Right hindlimb (tissue), 1 donor: ENCODE data around the gene NUP62.
"Not testable (repeated sequence)": the region's sequence is repeated elsewhere in the genome, so short reads cannot be mapped to it uniquely, and the experiment has no call there.

Experiments
- DNase-seq: peaks from one replicate; pipeline ENCODE4 v3.0.0-alpha.2; 2018

Gene NUP62

DNA sequence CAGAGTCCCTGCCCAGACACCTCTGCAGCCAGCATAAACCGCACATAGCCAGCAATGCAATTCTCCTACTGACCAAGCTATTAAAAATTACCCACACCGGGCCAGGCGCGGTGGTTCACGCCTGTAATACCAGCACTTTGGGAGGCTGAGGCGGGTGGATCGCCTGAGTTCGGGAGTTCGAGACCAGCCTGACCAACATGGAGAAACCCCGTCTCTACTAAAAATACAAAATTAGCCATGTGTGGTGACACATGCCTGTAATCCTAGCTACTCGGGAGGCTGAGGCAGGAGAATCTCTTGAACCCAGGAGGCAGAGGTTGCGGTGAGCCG lies 4.5 kb downstream of the NUP62 start:
- DNase-seq = not testable (repeated sequence)

DNA sequence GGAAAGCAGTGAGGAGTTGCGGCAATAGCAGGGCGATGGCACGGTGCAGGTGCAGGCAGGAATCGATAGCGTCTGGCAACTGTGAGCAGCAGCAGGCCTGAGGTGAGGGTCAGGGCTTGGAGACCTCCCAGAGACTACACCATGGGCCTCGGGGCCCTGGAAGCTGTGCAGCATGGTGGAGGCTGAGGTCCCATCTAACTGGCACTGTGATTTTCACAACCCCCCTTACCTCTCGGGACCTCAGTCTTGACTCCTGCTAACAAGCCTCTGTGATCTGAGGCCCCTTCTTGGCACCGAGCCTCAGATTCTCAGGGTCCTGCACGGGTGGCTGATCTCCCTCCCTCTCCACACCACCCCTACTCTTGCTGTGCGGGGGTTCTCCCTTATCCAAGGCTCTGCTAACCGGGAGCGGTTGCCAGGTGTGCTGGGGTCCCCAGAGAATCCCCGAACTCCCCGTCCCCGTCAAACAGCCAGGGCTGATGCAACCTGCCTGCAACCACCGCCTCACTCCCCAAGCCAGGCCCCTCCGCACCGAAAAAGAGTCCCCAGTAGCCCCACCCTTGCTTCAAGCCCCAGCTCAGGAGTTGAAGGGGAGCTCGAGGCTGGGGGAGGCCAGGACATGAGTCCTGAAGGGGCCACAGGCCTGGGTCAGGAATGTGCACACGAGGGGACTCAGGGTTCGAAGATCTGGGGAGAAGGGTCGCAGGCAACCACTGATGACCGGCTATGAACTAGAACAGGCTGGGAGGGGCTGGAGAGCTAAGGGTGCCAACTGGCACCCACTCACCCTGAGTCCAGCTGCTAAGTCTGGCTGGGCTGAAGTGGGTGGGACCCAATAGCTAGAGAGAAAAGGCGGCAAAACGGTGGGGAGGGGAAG lies 5.1 kb downstream of the NUP62 start:
- no peak for DNase-seq

DNA sequence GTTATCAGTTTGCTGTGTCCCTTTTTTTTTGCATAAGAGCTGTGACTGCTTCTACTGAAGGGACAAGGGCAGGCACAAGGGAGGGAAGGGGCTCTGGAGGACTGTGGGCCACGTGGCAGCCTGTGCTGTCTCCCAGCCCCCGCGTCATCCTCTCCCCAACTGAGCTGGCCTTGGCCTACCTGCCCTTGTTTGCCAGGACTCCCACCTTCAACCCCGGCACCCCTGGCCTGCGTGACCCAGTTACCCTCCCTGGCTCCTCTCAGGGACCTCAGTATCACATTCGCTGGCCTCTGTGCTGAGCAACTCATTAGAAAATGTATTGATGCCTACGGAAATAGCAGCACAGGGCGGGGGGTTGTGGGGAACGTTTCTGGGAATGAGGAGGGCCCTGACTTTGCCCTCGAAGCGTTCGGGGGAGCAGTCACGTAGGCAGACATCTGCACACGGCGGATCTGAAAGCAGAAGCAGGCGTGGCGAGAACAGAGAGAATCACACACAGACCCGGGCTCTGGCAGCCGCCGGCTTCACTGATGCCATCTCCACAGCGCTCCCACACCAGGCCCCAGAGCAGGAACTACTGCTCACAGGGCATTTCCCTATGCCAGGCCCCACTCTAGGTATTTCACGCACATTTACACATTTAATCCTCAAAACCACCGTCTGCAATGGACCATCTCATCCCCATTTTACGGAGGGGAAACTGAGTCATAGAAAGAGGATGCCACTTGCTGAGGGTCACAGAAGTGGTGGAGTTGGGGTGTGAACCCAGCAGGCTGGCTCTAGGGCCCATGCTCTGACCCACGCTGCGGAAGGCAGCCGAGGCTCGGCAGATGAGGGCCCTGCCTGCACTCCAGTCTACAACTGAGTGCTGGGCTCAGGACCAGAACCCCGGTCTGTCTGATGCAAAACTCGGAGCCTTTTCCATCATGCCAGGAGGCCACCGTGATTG lies 6.0 kb downstream of the NUP62 start:
- DNase-seq = no peak

DNA sequence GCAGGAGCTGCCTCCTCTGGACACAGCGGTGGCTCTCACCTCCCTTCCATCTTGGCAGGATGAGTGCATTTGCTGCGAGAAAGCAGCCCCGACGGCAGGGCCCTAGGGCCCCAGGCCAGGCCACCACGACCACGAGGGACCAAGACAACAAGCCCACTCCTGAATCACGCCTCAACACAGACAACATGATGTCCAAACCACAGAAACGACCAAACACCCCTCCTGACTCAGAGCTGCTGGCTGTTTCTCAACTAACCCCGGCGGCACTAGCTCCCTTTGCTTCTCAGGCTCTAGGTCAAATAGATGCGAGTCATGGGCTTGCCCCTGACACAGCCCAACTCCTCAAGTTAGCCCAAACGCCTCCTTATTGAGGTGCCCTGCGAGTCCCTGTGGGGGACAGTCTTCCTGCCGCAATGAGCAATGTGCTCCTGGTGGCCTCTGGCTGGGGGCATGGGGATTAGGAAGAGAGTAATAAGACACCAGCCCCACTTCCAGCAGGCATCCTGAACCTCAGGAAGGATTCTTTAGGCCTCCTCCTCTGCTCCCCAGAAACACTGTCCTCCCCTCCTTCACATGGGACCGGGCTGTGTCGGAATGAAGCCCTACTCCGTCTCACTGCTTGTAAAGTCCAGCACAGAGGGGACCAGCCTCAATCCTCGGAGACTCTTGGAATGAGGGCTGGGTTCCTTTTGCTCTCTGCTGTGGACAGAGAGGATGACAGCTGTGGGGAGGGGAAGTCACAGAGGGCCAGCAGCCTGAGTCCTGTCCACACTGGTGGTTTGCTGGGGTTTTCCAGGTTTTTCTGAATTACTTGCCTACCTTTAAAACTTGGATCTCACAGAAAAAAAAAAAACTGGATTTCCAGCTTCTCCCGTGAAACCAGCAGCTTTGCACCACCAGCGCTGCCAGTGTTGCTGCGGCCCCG lies 7.2 kb downstream of the NUP62 start:
- no peak for DNase-seq

DNA sequence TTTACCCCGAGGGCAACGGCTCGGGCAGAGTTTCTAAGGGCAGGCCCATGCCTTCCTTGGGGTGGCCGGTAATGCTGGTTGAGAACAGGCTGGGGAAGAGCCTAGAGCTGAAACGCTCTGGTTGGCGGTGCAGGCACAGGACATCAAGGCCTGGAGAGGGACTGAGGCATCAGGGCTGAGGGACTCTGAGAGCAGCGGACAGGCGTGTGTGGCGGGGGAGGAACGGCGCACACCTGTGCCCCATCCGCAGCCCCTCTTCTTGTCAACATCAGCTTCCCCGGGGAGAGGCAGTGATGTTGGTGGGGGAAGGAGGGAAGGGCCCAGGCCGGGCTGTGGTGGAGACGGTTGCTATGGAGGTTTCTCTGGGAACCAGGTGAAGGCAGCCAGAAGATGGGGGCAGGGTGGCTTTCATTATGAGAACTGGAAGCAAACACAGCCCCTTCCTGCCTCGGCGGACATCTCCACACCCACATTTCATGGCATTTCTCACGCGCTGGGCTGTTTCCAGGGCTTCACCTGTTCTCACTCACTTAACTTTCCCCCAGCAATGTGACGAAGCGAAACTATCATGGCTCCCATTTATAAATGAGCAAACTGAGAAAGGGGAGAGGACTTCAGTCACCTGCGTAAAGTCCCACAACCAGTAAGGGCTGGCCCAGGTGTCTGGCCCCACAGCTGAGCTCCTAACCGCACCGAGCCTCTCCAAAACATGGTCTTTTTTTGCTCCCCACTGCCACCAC lies 8.5 kb downstream of the NUP62 start:
- no peak for DNase-seq

DNA sequence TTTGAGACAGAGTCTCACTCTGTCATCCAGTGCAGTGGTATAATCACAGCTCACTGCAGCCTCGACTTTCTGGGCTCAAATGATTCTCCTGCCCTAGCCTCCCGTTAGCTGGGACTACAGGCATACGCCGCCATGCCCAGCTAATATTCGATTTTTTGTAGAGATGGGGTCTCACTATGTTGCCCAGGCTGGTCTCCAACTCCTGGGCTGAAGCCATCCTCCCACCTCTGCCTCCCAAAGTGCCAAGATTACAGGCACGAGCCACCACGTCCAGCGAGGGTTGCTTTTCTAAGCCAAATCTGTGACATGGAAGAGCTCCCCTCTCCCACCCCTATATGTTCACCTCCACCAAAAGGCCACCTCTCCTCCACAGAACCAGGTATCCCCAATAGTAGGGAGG lies 11.2 kb downstream of the NUP62 start:
- DNase-seq = no peak

DNA sequence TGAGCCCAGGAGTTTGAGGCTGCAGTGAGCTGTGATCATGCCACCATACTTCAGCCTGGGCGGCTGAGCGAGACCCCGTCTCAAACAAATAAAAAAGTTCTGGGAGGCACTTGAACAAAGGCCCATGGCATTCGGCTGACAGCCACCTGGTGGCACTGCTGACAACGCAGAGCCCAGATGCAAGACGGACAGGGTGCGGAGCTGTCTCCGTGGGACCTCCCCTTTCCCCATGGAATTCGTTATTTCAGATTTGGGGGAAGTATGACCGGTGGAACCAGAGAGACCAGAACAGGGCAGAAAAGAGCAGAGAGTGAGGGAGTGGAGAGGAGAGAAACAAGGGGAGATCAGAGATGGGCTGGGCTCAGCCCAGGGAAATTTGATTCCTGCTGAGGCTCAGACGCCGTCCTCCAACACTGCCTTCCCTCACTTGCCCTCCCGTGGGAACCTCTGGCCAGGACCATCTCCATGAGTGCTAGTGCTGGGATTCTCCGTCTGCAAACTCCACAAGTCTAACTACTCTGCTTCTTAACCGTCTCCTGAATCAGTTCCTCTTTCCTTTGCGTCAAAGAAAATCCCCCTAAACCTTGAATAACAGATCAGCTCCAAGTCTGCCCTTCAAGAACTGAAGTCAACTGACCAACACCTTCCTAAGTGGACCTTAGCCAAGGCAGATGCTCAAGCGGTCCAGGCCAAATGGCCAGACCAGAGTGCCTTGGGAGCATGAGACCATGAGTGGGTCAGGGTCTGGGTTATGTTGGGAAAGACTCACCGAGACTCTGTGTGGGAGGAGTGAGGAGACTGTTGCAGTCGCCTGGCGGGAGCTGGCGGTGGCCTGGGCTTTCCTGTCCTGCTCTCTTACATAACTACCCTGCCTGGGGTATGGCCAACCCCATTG lies 12.2 kb downstream of the NUP62 start:
- no peak for DNase-seq

DNA sequence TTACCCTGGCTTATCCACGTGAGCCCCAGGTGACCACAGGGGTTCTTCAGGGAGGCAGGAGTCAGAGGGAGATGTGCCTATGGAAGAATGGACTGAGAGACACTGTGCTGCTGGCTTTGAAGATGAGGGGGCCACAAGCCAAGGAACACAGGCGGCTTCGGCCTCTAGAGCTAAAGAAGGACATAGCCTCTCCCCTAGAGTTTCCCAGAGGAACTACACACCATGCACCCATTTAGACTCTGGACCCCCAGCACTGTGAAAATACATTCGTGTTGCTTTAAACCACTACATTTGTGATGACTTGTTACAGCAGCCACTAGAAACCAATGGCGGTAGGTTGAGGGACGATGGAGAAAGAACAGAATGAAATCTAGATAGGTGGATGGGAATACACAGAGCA lies 14.0 kb downstream of the NUP62 start:
- DNase-seq = no peak

DNA sequence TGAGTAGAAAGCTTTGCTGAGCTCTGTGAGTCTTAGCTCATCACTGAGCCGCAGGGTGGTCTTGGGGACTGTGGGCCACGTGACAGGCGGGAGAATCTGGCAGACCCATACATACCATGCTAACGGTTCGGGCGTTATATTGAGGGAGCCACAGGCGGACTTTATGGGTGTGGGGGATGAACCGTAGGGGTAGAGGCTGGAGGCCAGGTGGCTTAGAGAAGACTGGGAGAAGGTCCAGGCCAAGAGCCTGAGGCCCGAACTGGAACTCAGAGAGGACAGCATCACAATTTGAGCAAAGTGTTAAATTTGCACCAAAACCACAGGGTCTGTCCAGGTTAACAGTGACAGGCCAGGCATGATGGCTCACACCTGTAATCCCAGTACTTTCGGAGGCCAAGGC lies 15.6 kb downstream of the NUP62 start:
- no peak for DNase-seq

DNA sequence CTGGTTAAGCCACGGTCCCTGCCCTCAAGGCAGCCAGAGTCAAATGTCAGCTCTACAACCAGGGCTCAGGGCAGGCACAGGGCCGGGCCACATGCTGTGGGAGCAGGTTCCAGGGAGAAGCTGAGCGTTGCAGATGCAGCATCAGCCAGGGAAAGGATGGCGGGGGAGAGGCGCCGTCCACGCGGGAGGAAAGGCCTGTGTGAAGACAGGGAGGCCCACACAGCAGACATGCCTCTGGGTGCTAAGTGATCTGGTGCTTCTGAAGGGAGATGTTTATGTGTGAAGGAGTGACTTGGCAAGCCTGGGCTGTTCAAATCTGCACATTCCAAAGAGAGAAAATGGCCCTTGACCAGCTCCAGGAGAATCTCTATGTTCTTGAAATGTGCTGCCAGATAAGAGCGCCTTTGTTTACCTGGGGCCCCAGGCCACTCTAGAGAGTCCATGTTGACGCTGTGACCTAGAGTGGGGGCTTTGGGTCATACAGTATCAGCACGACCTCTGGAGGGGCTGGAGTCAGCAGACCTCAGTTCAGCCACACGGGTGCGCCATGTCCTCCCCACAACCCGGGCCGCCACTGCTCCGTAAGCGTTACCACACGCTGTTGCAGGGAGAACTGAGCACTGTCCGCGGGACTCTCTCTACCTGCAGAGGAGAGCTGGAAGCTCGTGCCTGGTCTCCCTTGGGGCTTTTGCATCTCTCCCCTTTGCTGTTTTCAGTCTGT lies 16.2 kb downstream of the NUP62 start:
- DNase-seq = no peak

DNA sequence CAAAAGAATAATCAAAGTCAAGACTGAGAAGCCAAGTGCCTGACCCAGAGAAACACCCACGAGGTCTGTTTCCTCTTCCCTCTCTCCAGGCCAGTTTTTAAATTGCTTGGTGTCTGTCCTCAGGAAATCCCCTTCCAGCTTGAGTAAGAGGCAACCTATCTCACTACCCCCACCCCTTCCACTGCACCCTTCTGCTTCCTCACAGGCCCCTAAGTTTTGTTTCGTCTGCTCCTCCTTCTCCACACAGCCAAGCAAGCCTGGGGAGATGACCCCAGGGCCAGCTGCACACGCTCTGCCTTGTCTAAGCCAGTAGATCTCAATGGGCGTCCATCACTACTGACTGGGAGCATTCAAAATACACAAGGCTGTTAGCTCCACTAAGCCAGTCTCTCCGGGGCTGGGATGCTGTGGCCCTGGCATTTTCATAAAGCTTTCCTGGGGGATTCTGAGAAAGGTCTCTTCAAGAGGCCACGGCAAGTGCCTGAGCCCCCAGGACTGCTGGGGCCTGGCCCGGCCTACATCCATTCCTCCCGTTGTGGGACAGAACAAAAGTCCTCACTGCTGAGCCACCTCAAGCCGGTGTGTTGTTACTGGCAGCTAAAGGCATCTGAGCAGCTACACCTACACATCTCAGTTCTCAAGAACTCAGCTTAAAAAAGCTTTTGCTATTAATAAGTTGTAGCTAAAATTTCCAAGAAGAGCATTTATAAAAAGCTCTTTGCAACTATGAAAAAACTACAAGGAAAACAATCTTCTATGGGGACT lies 17.7 kb downstream of the NUP62 start:
- DNase-seq = no peak

DNA sequence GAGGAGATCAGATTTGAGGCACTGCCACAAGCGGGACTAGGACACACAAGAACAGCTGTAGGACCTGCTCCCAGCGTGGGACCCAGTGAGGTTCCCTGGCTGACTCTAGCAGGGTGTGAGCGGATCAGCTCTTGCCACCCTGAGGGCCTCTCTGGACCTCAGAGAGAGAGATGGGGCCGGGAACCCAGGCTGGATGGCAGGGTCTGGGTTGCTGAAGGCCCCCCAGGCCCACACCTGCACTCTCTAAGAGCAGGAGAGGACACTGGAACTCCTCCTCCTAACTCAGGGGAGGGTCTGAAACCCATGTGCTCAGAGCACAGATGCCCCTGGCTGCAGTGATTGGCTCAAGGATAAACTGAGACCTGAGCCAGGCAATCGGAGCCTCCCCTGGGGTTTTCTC lies 19.1 kb downstream of the NUP62 start:
- DNase-seq = no peak

DNA sequence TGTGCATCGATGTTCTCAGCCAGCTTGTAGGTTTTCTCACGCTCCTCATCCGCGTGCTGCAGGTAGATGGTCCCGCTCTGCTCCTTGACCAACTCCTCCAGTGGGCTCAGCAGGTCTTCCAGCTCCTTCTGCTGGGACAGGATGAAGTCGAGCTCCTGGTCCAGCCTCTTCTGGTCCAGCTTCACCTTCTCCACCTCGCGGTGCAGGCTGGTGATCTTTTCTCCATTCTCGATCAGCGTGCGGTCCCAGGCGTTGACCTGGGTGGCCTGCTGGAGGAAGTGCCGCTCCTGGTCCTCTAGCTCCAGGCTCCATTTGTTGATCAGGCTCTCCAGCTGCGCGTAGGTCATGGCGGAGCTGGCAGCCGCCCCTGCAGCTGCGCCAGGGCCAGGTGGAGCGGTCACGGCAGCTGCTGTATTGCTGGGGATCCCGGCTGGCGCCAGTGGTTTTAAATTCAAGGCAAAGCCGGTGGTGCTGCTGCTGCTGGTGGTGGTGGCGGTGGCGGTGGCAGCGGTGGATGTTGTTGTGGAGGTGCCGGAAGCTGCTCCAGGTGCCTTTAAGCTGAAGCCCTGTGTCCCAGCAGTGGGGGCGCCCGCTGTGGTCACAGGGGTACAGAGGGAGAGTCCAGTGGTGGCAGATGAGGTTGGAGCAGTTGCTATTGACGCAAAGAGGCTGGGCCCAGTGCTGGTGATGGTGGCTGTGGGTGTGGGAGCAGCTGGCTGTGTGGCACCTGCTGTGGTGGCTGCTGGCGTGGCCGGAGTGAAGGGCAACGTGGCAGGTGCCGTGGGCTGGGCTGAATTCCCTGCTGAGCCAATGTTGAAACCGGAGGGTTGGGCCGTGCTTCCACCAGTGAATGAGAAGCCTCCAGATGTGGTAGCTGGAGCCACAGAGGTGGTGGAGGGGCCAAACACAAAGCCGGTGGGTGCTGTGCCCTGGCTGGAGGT lies 20.6 kb downstream of the NUP62 start:
- no peak for DNase-seq

DNA sequence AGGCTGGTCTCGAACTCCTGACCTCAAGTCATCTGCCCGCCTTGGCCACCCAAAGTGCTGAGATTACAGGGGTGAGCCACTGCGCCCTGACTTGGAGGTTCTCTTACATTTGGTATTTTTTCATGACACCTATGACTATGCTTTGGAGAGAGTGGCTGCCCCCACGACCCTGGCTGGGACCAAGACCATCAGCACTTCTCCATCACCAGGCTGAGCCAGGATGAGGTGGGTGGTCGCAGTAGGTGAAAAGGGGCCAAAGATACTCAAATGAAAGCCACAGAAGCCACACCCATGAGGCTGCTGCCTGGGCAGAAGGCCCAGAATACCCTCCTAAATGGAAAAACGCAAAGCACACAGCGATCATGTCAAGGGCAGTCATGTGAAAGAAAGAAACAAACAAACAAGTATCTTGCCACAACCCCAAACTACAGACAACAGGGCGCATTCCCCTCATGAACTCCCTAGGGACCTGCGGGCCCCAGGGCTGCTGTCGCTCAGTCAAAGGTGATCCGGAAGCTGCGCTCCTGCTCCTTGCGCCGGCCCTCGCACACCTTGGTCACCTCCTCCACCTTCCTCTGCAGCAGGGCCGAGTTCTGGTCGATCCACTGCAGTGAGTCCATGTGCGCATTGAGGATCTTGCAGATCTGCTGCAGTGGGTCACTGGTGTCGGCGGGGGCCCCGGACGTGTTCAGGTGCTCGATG lies 21.4 kb downstream of the NUP62 start:
- DNase-seq = no peak

DNA sequence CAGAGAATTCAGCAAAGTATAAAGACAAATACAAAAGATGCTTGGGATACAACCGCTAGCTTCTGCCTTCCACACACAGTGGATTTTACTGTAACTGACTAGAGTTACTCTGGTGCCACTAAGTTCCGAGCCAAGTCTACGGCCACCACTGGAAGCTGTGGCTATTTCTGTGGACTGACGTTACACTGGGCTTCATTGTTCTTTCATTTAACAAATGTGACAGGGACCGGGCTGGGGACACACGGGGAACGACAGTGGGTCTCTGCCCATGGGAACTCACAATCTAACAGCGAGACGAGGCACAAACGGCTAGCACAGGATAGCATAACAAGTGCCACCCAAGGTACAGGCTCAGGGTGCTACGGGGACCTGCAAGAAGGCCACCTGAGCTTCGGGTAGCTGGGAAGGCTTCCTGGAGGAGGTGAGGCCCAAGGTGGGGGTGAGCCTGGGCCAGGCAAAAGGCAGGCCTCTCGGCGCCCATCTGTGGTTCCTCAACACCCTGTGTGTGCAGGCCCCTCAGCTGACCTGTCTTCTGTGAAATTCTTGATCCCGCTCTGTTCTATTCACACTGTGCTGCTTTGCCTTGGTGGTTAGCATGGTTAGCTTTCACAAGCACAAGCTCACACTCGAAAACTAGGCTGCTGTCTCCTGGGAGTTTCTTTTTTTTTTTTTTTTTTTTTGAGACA lies 22.3 kb downstream of the NUP62 start:
- no peak for DNase-seq

DNA sequence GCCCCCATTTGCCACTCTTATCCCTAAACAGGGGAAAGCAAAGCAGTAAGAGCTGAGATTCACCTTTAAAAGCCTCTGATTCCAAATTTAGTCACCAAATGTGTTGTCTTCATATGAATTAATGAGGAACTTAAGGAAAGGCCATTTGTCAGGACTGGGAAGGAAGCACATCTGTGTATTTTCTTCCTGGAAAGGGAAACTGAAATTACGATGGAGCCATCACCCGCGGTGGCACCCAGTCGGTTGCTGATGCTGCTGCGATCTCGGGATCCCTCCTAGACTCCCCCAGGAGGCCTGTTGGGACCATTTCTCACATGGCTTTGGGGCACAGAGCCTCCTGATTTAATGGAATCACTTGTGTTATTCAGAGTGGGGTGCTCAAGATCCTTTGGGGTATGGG lies 25.2 kb downstream of the NUP62 start:
- no peak for DNase-seq
